Stomach (tissue), 4 donors: ENCODE measurements around the gene CPSF4L.

ENCODE experiments used
- CTCF ChIP-seq, 7 experiments: fragments of 450-650 bp in 4 of 7; fragments of 200-600 bp in 3 of 7; sonication (generic) in 3 of 7; IDR thresholded peaks; one replicate each; pipeline ENCODE4 v1.5.1; 2016 to 2019; ENCODE audit warnings: antibody characterized with exemption in 7 of 7, control low read depth in 2 of 7, mild to moderate bottlenecking in 1 of 7
- POLR2AphosphoS5 ChIP-seq, 3 donors: sonication (generic); formaldehyde crosslinking; IDR thresholded peaks; one replicate each; pipeline ENCODE4 v1.6.1; 2016; ENCODE audit warnings: antibody characterized with exemption in 3 of 3

GRCh38 chr17:73214008-73214407, 47.7 kb downstream of the CPSF4L start:
- no peak for TF ChIP-seq CTCF (IDR thresholded peaks at IDR 0.05)
- no peak for TF ChIP-seq POLR2AphosphoS5 (IDR thresholded peaks at IDR 0.05)
